SK-N-SH treated with all-trans-retinoic acid at 6 μM for 48 hours (cell line): ENCODE measurements around the gene UBE2M.

Source experiments
- ATAC-seq: fragments of 200-7000 bp; cut with Tn5 transposase; 3 replicates; pipeline ENCODE4 v1.9.1; 2020; ENCODE audit warnings: mild to moderate bottlenecking, moderate library complexity
- ARNTL ChIP-seq: fragments of 450-650 bp; formaldehyde crosslinking; IDR thresholded peaks from 2 replicates; pipeline ENCODE4 v1.5.0; 2020; ENCODE audit warnings: low read depth, mild to moderate bottlenecking, moderate library complexity, borderline replicate concordance
- BACH2 ChIP-seq: fragments of 250-450 bp; sonication (Bioruptor Pico); IDR thresholded peaks from 2 replicates; pipeline ENCODE4 v1.9.0; 2021; ENCODE audit warnings: mild to moderate bottlenecking, borderline replicate concordance
- CSDC2 ChIP-seq: fragments of 250-450 bp; sonication (Bioruptor Pico); IDR thresholded peaks from 2 replicates; pipeline ENCODE4 v1.5.0; 2020; ENCODE audit warnings: mild to moderate bottlenecking, moderate library complexity
- CSRNP3 ChIP-seq: fragments of 250-450 bp; sonication (Bioruptor Pico); IDR thresholded peaks from 2 replicates; pipeline ENCODE4 v1.5.1; 2021; ENCODE audit warnings: mild to moderate bottlenecking, moderate library complexity
- ESRRG ChIP-seq: fragments of 250-450 bp; sonication (Bioruptor Pico); IDR thresholded peaks from 2 replicates; pipeline ENCODE4 v1.6.1; 2021; ENCODE audit warnings: mild to moderate bottlenecking
- GLIS3 ChIP-seq: fragments of 250-450 bp; sonication (Bioruptor Pico); IDR thresholded peaks from 2 replicates; pipeline ENCODE4 v1.5.0; 2020; ENCODE audit warnings: mild to moderate bottlenecking, moderate library complexity
- ISL1 ChIP-seq: fragments of 250-450 bp; sonication (Bioruptor Pico); IDR thresholded peaks from 2 replicates; pipeline ENCODE4 v2.1.2; 2022; ENCODE audit warnings: mild to moderate bottlenecking, moderate library complexity
- OSR1 ChIP-seq: fragments of 250-450 bp; sonication (Bioruptor Pico); IDR thresholded peaks from 2 replicates; pipeline ENCODE4 v1.8.0; 2022; ENCODE audit warnings: moderate library complexity, mild to moderate bottlenecking, inconsistent platforms
- PPARA ChIP-seq: fragments of 250-450 bp; sonication (Bioruptor Pico); IDR thresholded peaks from 2 replicates; pipeline ENCODE4 v1.5.0; 2020; ENCODE audit warnings: mild to moderate bottlenecking, borderline replicate concordance
- RARB ChIP-seq: fragments of 250-450 bp; sonication (Bioruptor Pico); IDR thresholded peaks from 2 replicates; pipeline ENCODE4 v1.8.0; 2021; ENCODE audit warnings: mild to moderate bottlenecking, moderate library complexity
- SNAI2 ChIP-seq: fragments of 250-450 bp; sonication (Bioruptor Pico); IDR thresholded peaks from 2 replicates; pipeline ENCODE4 v1.5.0; 2020; ENCODE audit warnings: mild to moderate bottlenecking, moderate library complexity
- TCF4 ChIP-seq: fragments of 250-450 bp; sonication (Bioruptor Pico); IDR thresholded peaks from 2 replicates; pipeline ENCODE4 v1.8.0; 2021; ENCODE audit warnings: mild to moderate bottlenecking, moderate library complexity, borderline replicate concordance
- TOX ChIP-seq: fragments of 250-450 bp; sonication (Bioruptor Pico); IDR thresholded peaks from 2 replicates; pipeline ENCODE4 v1.8.0; 2021; ENCODE audit warnings: mild to moderate bottlenecking, moderate library complexity, borderline replicate concordance
- ZFP3 ChIP-seq: fragments of 250-450 bp; sonication (Bioruptor Pico); IDR thresholded peaks from 2 replicates; pipeline ENCODE4 v1.5.0; 2020; ENCODE audit warnings: mild to moderate bottlenecking, moderate library complexity
- ZFP30 ChIP-seq: fragments of 450-650 bp; formaldehyde crosslinking; IDR thresholded peaks from 2 replicates; pipeline ENCODE4 v1.5.0; 2022; ENCODE audit warnings: mild to moderate bottlenecking, moderate library complexity
- ZNF70 ChIP-seq: fragments of 450-650 bp; formaldehyde crosslinking; IDR thresholded peaks from 2 replicates; pipeline ENCODE4 v1.5.0; 2020; ENCODE audit warnings: mild to moderate bottlenecking, moderate library complexity
- ZNF8 ChIP-seq: fragments of 450-650 bp; formaldehyde crosslinking; IDR thresholded peaks from 2 replicates; pipeline ENCODE4 v1.5.0; 2020; ENCODE audit warnings: mild to moderate bottlenecking, moderate library complexity
- TF ChIP-seq, protein P1 (sequence below): fragments of 250-450 bp; sonication (Bioruptor Pico); IDR thresholded peaks from 2 replicates; pipeline ENCODE4 v1.8.0; 2021; ENCODE audit warnings: low read depth, mild to moderate bottlenecking, moderate library complexity, borderline replicate concordance
- TF ChIP-seq, protein P2 (sequence below): fragments of 250-450 bp; sonication (Bioruptor Pico); IDR thresholded peaks from 2 replicates; pipeline ENCODE4 v1.5.0; 2020; ENCODE audit warnings: mild to moderate bottlenecking, moderate library complexity
- TF ChIP-seq, protein P3 (sequence below): fragments of 250-450 bp; sonication (Bioruptor Pico); IDR thresholded peaks from 2 replicates; pipeline ENCODE4 v1.8.0; 2020; ENCODE audit warnings: mild to moderate bottlenecking, moderate library complexity, borderline replicate concordance

UBE2M gene

DNA sequence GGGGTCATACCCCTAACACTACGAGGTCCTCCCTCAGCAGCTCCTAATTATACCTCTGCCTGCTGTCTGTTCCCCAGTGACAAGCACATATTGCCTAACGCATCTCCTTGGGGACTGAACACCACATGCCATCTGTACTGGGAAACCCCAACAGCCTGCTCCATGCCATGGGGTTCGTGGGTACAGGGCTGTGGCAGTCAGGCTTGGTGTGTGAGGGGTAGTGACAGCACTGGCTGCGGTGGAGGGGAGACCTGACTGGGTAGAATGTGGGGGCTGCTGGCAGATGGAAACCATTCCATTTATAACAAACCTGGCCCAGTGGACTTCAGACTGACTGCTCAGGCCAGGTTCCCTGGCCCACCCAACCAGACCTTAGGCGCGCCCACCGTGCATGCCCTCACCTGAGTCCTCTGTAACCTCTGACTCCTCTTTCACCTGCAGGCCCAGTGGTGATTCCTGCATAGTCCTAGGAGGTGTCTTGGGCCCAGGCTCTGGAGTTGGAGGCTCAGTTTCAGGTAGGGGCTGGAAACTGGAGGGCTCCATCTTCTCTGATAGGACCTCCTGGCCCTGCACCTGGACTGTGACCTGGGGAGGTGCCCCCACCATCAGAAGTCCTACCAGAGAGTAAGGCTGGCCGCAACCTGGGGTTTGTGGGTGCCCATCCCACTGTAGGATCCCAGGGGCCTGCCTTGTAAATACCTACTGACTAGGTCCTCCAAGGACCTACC lies 11.7 kb upstream of the UBE2M start:
- ATAC-seq, result no peak
- TF ChIP-seq, protein P1, sequence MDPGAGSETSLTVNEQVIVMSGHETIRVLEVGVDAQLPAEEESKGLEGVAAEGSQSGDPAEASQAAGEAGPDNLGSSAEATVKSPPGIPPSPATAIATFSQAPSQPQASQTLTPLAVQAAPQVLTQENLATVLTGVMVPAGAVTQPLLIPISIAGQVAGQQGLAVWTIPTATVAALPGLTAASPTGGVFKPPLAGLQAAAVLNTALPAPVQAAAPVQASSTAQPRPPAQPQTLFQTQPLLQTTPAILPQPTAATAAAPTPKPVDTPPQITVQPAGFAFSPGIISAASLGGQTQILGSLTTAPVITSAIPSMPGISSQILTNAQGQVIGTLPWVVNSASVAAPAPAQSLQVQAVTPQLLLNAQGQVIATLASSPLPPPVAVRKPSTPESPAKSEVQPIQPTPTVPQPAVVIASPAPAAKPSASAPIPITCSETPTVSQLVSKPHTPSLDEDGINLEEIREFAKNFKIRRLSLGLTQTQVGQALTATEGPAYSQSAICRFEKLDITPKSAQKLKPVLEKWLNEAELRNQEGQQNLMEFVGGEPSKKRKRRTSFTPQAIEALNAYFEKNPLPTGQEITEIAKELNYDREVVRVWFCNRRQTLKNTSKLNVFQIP (CRISPR knock-in tag), result no peak
- TF ChIP-seq, protein P2, sequence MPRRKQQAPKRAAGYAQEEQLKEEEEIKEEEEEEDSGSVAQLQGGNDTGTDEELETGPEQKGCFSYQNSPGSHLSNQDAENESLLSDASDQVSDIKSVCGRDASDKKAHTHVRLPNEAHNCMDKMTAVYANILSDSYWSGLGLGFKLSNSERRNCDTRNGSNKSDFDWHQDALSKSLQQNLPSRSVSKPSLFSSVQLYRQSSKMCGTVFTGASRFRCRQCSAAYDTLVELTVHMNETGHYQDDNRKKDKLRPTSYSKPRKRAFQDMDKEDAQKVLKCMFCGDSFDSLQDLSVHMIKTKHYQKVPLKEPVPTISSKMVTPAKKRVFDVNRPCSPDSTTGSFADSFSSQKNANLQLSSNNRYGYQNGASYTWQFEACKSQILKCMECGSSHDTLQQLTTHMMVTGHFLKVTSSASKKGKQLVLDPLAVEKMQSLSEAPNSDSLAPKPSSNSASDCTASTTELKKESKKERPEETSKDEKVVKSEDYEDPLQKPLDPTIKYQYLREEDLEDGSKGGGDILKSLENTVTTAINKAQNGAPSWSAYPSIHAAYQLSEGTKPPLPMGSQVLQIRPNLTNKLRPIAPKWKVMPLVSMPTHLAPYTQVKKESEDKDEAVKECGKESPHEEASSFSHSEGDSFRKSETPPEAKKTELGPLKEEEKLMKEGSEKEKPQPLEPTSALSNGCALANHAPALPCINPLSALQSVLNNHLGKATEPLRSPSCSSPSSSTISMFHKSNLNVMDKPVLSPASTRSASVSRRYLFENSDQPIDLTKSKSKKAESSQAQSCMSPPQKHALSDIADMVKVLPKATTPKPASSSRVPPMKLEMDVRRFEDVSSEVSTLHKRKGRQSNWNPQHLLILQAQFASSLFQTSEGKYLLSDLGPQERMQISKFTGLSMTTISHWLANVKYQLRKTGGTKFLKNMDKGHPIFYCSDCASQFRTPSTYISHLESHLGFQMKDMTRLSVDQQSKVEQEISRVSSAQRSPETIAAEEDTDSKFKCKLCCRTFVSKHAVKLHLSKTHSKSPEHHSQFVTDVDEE, result no peak
- TF ChIP-seq OSR1 (no peak), BACH2 (CRISPR knock-in tag) (no peak), TOX (CRISPR knock-in tag) (no peak), ZNF70 (CRISPR knock-in tag) (no peak), ARNTL (CRISPR knock-in tag) (no peak), SNAI2 (CRISPR knock-in tag) (no peak), ZFP3 (CRISPR knock-in tag) (no peak), TCF4 (CRISPR knock-in tag) (no peak), PPARA (no peak), GLIS3 (CRISPR knock-in tag) (no peak), ZFP30 (no peak), RARB (no peak), ISL1 (CRISPR knock-in tag) (no peak), CSDC2 (CRISPR knock-in tag) (no peak)
- TF ChIP-seq, protein P3, sequence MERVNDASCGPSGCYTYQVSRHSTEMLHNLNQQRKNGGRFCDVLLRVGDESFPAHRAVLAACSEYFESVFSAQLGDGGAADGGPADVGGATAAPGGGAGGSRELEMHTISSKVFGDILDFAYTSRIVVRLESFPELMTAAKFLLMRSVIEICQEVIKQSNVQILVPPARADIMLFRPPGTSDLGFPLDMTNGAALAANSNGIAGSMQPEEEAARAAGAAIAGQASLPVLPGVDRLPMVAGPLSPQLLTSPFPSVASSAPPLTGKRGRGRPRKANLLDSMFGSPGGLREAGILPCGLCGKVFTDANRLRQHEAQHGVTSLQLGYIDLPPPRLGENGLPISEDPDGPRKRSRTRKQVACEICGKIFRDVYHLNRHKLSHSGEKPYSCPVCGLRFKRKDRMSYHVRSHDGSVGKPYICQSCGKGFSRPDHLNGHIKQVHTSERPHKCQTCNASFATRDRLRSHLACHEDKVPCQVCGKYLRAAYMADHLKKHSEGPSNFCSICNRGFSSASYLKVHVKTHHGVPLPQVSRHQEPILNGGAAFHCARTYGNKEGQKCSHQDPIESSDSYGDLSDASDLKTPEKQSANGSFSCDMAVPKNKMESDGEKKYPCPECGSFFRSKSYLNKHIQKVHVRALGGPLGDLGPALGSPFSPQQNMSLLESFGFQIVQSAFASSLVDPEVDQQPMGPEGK, result no peak

- no peak for TF ChIP-seq TOX (CRISPR knock-in tag)
- TF ChIP-seq, protein P1 (CRISPR knock-in tag), result no peak
- no peak for TF ChIP-seq ZFP3 (CRISPR knock-in tag)
- TF ChIP-seq ZFP30, result no peak
- no peak for TF ChIP-seq BACH2 (CRISPR knock-in tag)
- TF ChIP-seq CSRNP3, result no peak
- TF ChIP-seq PPARA, result no peak
- TF ChIP-seq, protein P3, result no peak
- no peak for TF ChIP-seq TCF4 (CRISPR knock-in tag)
- no peak for TF ChIP-seq SNAI2 (CRISPR knock-in tag)
- TF ChIP-seq ZNF8 (CRISPR knock-in tag), result no peak
- no peak for TF ChIP-seq CSDC2 (CRISPR knock-in tag)
- no peak for TF ChIP-seq ESRRG (CRISPR knock-in tag)
- TF ChIP-seq ISL1 (CRISPR knock-in tag), result no peak
- no peak for ATAC-seq
Measured at GRCh38 chr19:58569191-58569942, 11.0 kb upstream of the UBE2M start.
